HG03175 (cell line): ENCODE measurements around the gene SPINT2.
"Not testable (repeated sequence)": the region's sequence is repeated elsewhere in the genome, so short reads cannot be mapped to it uniquely, and the experiment has no call there.

ENCODE experiments used
- ATAC-seq: cut with Tn5 transposase; IDR thresholded peaks from one replicate; pipeline ENCODE4 v1.9.1; 2021; ENCODE audit warnings: mild to moderate bottlenecking, moderate library complexity; ENCODE audit not compliant: unreplicated experiment

SPINT2 gene

DNA sequence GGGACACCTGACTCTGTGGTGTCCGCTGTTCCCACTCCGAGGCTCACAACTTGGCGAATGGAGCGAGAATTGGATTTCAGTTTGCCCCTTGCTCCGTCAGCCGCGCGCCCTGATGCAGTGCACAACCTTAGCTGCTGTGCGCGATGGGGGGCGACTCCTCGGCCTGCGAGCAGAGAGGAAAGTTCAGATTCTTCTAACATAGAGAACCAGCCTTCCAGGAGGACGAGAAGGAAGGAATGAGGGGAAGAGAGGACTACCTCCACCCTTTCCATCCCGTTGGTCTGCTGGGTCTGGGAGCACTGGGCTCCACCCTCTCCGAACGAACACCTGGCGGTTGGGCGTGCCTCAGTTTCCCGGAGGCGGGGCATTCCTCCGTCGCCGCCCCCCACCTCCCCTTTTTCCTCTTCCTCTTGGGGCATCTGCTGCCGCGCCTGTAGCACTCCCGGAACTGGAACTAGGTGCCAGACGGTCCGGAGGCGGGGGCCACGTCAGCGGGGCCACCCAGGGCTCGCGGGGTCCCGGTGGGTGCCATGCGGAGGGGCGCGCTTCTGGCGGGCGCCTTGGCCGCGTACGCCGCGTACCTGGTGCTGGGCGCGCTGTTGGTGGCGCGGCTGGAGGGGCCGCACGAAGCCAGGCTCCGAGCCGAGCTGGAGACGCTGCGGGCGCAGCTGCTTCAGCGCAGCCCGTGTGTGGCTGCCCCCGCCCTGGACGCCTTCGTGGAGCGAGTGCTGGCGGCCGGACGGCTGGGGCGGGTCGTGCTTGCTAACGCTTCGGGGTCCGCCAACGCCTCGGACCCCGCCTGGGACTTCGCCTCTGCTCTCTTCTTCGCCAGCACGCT lies 55.3 kb downstream of the SPINT2 start, which contains the start of gene KCNK6:
KCNK6 (plus strand) TSS at position 425 of the 838 bp plus-strand sequence; CDS start at position 531, 106 bp downstream.
- ATAC-seq: no peak

DNA sequence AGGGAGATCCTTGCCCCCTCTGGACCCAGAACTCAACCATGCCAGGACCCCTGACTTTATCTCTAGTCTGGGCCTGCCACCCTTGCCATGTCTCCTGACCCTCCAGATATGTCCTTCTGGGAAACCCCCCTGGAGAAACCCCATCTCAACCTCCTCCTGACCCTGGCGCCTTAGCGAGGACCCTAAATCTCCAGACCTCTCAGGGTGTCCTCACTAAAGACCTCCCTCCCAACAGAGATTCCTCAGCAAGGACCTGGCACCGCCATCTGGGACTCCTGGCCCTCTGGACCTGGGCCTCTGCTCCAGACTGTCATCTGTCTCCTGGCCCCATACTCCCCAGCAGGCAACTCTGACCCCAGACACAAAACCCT lies 56.6 kb downstream of the SPINT2 start:
- ATAC-seq: no peak

DNA sequence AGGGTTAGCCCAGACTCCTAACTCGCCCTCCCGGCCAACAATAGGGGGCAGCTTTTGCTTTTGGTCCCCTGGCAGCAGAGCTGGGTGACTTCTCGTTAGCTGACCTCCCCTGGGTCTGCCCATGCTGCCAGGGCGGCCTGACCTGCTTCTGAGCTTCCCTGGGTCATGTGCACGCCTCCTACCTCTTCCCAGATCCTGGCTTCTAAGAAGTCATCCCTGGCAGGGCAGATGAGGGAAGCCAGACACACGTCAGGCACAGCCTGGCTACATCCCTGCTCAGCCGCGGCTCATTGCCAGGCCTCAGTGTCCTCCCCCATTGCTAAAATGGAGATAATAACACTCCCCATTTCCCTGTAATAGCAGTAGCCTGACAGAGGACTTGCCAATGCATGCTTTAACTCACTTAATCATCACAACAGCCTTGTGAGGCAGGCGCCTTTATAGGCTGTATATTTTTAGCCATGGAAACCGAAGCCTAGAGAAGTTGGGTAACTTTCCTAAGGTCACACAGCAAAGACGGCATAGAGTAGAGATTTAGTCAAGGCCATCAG lies 57.3 kb downstream of the SPINT2 start:
- ATAC-seq: no peak

DNA sequence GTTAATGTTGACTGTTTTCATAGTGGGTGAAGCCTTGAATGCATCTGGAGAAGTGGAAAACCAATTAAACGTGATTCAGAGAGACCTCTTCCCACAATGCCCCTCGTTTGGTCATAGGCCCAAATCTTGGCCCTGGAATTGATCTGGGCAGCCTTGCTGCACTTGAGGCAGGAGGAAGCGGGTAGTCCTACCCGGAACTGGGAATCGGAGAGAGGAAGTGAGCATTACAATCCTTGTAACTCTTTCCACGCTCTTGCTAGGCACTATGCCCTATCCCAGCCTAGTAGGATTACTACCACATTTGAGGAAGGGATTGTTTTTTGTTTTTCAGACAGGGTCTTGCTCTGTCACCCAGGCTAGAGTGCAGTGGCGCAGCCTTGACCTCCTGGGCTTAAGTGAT lies 58.9 kb downstream of the SPINT2 start:
- ATAC-seq: no peak

DNA sequence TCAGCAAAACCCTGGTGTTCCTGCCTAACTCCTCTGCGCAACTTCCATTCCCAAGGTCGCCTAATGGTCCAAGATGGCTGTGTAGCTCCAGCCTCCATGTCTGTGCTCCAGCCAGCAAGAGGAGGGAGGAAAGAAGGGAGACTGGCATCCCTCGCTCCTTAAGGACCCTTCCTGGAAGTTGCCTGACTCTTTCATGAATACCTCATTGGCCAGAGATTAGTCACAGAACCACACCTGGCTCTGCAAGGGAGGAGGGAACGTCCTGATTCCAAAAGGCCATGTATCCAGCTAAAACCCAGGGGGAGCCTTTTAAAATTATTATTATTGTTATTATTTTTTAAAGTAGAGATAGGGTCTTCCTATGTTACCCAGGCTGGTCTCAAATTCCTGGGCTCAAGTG lies 60.1 kb downstream of the SPINT2 start:
- no peak for ATAC-seq

DNA sequence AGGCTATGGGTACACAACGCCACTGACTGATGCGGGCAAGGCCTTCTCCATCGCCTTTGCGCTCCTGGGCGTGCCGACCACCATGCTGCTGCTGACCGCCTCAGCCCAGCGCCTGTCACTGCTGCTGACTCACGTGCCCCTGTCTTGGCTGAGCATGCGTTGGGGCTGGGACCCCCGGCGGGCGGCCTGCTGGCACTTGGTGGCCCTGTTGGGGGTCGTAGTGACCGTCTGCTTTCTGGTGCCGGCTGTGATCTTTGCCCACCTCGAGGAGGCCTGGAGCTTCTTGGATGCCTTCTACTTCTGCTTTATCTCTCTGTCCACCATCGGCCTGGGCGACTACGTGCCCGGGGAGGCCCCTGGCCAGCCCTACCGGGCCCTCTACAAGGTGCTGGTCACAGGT lies 62.2 kb downstream of the SPINT2 start:
- no peak for ATAC-seq

DNA sequence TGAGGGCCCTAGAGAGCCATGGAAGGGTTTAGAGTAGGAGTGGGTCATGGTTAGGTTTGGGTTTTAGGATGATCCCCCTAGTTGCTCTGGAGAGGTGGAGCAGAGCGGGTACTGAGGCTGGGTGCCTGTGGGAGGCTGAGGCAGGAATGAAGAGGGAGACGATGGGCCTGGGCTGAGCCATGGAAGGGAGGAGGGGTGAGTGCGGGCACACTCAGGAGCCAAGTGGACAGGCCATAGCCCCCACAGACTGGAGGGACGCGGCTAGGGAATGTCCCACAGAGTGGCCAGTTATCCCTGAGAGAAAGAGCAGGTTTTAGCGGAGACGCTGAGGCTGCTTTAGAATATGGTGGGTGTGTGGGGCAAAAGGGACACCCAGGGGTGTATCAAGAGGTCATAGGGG lies 65.3 kb downstream of the SPINT2 start:
- no peak for ATAC-seq

DNA sequence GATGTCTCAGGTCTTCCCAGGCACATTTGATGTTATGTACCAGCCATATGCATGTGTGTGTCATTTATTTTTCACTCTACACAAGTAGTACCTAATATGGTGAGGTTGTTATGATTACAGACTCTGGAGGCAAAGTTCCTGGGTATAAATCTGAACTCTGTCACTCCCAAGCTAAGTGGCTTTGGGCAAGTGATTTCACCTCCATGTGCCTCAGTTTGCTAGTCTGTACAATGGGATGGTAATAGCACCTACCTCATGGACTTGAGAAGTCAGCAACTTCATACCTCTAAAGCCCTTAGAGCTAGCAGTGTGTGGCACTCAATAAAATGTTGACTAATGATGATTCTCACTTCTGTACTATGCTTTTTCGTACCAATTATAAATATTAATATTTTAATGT lies 67.4 kb downstream of the SPINT2 start:
- ATAC-seq: no peak

DNA sequence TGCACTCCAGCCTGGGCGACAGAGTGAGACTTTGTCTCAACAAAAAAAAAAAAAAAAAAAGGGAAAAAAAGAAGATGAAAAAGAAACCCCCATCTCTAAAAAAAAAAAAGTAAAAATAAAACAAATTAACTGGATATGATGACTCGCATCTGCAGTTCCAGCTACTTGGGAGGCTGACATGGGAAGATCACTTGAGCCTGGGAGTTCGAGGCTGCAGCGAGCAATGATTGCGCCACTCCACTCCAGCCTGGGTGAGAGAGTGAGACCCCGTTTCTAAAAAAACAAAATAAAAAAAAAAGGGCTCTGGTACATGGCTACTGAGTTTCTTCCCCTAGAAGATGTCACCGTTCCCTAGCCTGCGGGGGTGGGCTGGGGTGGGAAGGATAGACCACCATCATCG lies 68.9 kb downstream of the SPINT2 start:
- no peak for ATAC-seq

DNA sequence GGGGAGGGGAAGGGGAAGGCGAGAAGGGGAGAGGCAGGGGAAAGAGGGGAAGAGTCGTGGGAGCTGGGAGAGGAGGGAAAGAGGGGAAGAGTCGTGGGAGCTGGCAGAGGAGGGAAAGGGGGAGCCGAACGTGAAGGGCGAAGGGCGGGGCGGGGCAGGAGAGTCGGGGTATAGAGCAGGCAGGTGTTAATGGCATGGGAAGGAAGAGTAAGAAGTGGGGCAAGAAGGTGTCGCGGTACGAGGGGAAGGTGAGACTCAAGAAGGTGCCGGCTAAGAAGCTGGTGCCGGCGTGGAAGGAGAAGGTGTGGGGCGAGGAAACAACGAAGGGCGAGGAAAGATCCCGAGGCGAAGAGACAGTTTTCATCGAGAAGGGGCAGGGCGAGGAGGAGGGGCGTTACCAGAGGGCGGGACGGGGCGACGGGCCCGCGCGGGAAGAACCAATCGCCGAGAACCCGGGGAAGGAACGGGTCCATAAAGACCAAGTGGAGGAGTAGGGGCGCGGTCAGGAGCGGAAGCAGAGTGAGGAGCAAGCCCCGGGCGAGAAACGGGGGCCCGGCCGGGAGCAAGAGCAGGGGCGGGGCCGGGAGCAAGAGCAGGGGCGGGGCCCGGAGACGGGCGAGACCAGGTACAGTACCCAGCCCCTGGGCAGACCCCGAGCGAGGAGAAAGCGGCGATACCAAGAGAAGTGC lies 71.7 kb downstream of the SPINT2 start:
- ATAC-seq: peak; percentile 68

DNA sequence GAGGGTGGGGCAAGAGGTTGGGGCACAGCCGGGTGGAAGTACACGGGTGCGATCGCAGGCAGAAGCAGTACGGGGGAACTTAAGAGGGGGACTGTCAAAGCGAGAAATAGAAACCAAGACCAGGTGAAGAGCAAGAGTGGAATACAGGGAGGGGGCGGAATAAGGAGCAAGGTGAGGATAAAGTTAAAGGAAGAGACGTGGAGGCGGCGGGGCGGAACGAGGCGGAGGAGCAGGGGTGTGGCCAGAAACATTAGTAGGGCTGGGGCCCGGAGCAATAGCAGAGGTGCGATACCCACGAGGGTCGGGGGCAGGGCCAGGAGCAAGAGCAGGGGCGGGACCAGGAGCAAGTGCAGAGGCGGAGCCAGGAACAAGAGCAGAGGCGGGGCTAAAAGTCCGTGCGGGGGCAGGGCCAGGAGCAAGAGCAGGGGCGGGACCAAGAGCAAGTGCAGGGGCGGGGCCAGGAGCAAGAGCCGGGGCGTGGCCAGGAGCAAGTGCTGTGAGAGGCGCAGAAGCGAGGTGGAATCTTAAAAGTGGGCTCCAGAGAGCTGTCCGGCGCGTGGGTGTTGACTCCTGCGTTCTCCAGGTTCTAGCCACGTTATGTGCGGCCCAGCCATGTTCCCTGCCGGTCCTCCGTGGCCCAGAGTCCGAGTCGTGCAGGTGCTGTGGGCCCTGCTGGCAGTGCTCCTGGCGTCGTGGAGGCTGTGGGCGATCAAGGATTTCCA lies 72.4 kb downstream of the SPINT2 start:
- peak; percentile 53 for ATAC-seq

DNA sequence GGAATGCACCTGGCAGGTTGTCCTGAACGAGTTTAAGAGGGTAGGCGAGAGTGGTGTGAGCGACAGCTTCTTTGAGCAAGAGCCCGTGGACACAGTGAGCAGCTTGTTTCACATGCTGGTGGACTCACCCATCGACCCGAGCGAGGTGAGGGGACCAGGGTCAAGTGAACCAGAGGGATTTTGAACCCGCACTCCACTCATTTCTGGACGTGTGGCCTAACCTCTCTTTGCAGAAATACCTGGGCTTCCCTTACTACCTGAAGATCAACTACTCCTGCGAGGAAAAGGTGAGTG lies 72.9 kb downstream of the SPINT2 start:
- no peak for ATAC-seq

DNA sequence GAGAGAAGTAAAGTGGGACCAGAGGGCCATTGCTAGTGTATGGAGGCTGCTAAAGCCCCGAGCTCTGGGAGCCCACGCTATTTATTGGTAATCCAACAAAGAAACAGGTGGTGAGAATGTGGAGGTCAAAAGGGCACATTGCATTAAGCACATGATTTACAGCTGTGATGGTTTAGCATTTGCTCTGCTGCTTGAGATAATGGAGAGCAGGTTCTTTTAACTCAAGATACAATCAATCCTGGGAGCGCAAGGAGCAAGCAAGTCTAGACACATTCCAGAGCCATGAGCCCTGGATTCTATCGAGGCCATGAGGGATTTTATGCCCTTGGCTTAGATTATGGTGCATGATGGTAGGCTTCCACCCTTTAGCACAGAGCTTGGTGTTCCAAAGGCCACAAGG lies 74.6 kb downstream of the SPINT2 start:
- ATAC-seq: not testable (repeated sequence)

DNA sequence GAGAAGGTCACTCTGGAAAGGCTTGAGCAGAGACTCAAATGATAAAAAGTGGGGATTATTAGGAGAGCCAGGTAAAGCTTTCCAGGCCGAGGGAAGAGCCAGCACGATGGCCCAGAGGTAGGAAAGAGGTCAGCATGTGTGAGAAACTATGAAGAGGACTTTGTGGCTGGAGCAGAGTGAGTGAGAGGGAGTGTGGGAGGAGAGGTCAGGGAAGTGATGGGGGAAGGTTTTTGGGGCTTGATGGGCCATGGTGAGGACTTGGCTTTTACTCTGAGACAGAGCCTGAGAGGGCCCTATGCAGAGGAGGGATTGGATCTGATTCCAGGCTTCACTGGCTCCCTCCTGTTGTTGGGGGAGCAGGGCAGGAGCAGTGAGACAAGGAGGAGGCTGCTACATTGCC lies 76.6 kb downstream of the SPINT2 start:
- ATAC-seq: no peak
